ENCODE results near the gene CHCT1.
A peak's percentile ranks its signal among the peaks of the same experiment; 100 is the strongest.
"Not testable (repeated sequence)": the region's sequence is repeated elsewhere in the genome, so short reads cannot be mapped to it uniquely, and the experiment has no call there.

The CHCT1 gene

DNA sequence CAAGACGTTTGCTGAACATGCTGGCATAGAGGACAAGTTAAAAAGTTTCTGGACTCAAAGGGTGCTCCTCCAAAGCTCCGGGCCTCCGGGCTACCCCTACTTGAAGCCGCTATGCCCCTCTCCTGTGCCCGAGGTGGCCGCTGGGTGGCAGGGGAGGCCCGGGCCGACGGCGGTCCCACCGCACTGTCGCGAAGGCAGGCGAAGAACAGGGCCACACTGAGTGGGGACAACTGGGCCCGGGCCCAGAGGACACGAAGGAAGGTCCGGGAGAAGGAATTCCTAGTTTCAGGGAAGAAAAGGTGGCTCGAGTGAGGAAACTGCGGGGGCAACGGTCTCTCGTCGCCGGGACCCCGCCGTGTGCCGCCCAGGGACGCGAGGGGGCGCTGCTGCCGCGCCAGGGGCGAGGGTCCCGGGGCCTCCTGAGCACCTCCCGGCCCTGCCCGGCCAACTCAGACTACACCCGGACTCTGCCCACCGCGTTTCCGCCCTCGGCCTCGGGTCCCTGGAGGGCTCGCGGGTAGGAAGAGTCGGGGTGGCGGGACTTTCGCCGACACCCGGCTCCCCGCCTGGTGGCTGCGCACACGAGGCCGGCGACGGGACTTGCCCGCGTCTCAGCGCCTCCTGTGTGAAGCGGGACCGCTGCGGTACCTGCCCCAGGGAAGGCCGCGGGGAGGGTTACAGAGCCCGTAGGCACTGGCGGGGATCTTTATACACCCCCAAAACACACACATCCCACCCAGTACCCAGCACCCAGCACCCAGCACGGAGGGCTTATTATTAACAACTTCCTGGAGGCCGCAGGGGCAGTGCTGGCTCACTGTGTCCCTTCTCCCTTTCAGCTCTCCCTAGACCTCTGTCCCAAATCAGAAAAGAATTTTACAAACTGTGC lies 772 bp upstream of the CHCT1 start:
- peak overlapping the region; percentile 37 for H3K4me3 ChIP-seq (ENCODE audit: low read depth, low read length)
- DNase-seq (ENCODE audit: low read depth) = no peak
- TF ChIP-seq, protein P1, sequence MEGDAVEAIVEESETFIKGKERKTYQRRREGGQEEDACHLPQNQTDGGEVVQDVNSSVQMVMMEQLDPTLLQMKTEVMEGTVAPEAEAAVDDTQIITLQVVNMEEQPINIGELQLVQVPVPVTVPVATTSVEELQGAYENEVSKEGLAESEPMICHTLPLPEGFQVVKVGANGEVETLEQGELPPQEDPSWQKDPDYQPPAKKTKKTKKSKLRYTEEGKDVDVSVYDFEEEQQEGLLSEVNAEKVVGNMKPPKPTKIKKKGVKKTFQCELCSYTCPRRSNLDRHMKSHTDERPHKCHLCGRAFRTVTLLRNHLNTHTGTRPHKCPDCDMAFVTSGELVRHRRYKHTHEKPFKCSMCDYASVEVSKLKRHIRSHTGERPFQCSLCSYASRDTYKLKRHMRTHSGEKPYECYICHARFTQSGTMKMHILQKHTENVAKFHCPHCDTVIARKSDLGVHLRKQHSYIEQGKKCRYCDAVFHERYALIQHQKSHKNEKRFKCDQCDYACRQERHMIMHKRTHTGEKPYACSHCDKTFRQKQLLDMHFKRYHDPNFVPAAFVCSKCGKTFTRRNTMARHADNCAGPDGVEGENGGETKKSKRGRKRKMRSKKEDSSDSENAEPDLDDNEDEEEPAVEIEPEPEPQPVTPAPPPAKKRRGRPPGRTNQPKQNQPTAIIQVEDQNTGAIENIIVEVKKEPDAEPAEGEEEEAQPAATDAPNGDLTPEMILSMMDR (IDR thresholded peaks at IDR 0.05; ENCODE audit: low read depth, low read length, missing control alignments) = peak; percentile 81

DNA sequence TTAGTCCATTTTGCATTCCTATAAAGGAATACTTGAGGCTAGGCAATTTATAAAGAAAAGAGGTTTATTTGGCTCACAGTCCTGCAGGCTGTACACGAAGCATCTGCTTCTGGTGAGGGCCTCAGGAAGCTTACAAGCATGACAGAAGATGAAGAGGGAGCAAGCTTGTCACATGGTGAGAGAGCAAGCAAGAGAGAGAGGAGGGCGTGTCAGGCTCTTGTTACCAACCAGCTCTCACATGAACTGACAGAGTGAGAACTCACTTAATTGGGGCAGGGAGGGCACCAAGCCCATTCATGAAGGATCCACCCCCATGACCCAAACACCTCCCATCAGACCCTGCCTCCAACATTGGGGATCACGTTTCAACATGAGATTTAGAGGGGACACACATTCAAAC lies 1.6 kb downstream of the CHCT1 start:
- no peak overlapping the region for H3K4me3 ChIP-seq (ENCODE audit: low read depth, low read length)
- TF ChIP-seq, protein P1 (IDR thresholded peaks at IDR 0.05; ENCODE audit: low read depth, low read length, missing control alignments) = no peak
- no peak for DNase-seq (ENCODE audit: low read depth)

DNA sequence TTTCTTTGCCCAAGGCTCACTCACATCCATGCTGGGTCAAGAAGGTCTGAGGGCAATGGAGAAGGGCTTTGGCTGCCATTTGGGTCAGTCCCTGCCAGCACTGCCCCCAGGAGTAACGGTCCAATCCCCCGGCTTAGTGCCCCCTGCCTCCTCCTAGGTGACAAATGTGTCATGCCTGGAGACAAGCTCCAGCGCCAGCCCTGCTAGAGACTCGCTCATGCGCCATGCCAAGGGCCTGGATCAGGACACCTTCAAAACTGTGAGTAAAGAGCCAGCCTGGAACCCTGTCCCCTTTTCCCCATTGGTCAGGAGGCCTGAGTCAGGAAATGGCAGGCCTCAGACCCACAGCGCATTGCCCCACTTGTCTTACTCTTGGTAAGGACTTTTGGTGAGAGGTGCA lies 3.3 kb downstream of the CHCT1 start:
- DNase-seq (ENCODE audit: low read depth) = no peak
- no peak overlapping the region for H3K4me3 ChIP-seq (ENCODE audit: low read depth, low read length)
- TF ChIP-seq, protein P1 (IDR thresholded peaks at IDR 0.05; ENCODE audit: low read depth, low read length, missing control alignments) = no peak

DNA sequence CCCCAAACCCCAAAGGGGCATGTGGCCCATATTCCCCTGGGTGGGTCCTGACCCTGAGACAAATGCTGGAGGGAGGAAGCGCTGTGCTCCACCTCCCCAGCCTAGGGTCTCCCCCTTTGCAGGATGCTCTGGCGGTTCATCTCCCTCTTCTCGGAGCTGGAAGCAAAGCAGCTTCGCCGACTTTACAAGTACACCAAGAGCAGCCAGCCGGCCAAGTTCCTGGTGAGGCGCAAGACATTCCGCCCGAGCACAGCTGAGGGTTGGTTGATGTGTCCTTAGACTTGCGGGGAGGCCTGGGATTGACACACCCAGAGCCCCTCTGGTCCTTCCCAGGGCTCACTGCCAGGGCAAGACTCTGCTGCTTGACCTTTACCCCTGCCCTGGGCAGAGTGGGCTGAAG lies 4.3 kb downstream of the CHCT1 start:
- no peak for DNase-seq (ENCODE audit: low read depth)
- TF ChIP-seq, protein P1 (IDR thresholded peaks at IDR 0.05; ENCODE audit: low read depth, low read length, missing control alignments) = no peak
- no peak overlapping the region for H3K4me3 ChIP-seq (ENCODE audit: low read depth, low read length)

DNA sequence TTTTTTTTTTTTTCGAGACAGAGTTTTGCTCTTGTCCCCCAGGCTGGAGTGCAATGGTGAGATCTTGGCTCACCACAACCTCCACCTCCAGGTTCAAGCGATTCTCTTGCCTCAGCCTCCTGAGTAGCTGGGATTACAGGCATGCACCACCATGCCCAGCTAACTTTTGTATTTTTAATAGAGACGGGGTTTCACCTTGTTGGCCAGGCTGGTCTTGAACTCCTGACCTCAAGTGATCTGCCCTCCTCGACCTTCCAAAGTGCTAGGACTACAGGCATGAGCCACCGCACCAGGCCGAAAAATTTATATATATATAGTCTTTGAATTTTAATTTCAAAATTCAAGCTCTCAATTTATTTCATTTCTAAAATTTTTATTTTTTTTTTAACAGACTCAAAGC lies 6.2 kb downstream of the CHCT1 start:
- H3K4me3 ChIP-seq (ENCODE audit: low read depth, low read length); DNase-seq (ENCODE audit: low read depth): not testable (repeated sequence)

DNA sequence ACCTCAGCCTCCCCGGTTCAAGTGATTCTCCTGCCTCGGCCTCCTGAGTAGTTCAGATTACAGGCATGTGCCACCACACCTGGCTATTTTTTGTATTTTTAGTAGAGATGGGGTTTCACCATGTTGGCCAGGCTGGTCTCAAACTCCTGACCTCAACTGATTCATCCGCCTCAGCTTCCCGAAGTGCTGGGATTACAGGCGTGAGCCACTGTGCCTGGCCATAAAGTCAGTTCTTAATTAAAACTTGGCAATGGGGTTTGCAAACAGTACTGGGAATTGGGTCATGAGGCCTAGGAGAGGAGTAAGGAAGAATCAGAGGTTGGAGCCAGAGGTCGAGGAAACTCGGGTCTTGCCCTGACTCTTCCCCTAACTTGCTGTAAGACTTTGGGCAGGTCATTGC lies 8.3 kb downstream of the CHCT1 start:
- DNase-seq (ENCODE audit: low read depth); H3K4me3 ChIP-seq (ENCODE audit: low read depth, low read length): not testable (repeated sequence)

DNA sequence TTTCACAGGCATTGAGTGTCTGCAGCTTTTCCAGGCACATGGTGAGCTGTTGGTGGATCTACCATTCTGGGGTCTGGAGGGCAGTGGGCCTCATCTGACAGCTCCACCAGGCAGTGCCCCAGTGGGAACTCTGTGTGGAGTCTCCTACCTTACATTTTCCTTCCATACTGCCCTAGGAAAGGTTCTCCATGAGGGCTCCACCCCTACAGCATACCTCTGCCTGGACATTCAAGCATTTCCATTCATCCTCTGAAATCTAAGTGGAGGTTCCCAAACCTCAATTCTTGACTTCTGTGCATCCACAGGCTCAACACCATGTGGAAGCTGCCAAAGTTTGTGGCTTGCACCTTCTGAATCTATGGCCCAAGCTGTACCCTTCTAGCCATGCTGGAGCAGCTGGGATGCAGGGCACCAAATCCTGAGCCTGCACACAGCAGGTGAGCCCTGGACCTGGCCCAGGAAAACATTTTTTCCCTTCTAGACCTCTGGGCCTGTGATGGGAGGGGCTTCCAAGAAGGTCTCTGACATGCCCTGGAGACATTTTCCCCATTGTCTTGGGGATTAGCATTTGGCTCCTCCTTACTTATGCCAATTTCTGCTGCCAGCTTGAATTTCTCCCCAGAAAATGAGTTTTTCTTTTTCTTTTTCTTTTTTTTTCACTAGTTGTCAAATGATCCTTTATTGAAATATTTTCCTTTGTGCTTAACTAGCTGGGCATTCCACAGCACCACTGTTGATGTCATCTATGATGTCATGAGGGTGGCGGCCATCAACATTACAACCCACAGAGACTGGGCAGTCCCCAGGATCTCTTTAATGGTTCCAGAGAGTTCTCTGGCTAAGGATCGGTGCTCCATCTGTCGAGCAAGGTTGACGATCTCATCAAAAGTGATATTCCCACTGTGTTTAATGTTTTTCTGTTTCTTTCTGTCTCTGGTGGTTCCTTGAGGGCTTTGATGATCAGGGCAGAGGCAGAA lies 11.0 kb downstream of the CHCT1 start:
- H3K4me3 ChIP-seq (ENCODE audit: low read depth, low read length); DNase-seq (ENCODE audit: low read depth): not testable (repeated sequence)

DNA sequence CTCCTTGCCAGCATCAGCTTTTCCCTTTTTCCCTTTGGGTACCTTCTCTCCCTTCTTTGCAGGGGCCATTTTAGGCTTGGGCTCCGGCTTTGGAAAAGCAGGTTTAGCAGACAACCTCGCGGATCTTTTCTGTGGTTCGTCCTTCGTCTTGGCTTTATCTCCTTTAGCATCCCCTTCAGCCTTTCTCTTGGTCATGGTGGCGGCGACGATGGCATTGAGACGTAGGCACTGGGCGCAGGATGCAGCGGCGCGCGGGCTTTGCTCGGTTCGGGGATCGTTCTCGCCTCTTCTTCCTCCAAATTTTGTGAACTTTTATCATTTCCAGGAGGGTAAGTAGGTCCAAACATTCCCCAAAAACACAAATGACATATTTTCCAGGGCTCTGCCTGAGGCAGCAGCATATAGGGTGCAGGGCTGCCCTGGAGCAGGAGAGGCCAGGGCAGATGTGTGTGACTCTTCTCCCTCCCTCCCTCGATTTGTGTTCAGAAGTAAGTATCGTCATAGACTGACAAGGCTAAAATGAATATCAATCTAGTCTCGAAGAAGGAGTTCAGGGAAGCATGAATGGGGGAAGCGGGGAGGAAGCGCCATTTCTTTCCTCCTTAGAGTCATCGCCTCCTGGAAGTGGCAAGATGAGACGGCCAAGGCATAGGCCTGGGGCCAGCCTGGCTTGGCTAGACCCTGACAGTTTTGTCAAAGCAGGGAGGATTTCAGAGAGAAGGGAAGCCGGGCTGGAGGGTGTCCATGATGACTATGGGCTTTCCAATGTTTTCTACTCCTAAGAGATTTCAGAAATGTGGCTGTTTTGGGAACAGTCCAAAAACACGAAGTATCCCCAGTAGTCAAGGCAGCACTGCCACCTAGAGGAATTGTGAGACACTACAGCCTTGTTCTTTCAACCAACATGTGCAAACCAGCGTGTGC lies 13.2 kb downstream of the CHCT1 start:
- no peak for DNase-seq (ENCODE audit: low read depth)
- TF ChIP-seq, protein P1 (IDR thresholded peaks at IDR 0.05; ENCODE audit: low read depth, low read length, missing control alignments) = peak; percentile 89
- H3K4me3 ChIP-seq (ENCODE audit: low read depth, low read length) = no peak overlapping the region
